Glomerular endothelial cell (primary cell): ENCODE results near the gene VEGFC. TPM values are rescaled to one million over a fixed set of nuclear protein-coding genes. Genes with fewer than 3 reads are reported as not detected.

Experiments used
- DNase-seq: peaks from one replicate; pipeline ENCODE4 v3.0.0-alpha.2; 2011; ENCODE audit warnings: low read depth, low spot score; ENCODE audit errors: extremely low read depth
- total RNA-seq: library from RNA; depleted of rRNA; stranded (reverse); fragments of >200 nt; gene quantifications from 2 replicates; pipeline ENCODE4 v1.2.3, GENCODE V29; 2015

The VEGFC gene
- total RNA-seq, 1 donor from 2014 or later = 35.1 TPM

GRCh38 chr4:176709417-176709816 lies 83.3 kb downstream of the VEGFC start:
- DNase-seq = no peak

- no peak for DNase-seq
Measured at GRCh38 chr4:176708771-176709311, 83.9 kb downstream of the VEGFC start.

GRCh38 chr4:176690716-176691115 lies 102.0 kb downstream of the VEGFC start:
- no peak for DNase-seq

GRCh38 chr4:176680668-176681180 lies 112.0 kb downstream of the VEGFC start:
- no peak for DNase-seq

GRCh38 chr4:176676901-176677300 lies 115.8 kb downstream of the VEGFC start:
- no peak for DNase-seq

- no peak for DNase-seq
Measured at GRCh38 chr4:176675810-176676209, 116.9 kb downstream of the VEGFC start.

- DNase-seq = no peak
Measured at GRCh38 chr4:176671532-176671931, 121.2 kb downstream of the VEGFC start.

GRCh38 chr4:176668324-176668723 lies 124.4 kb downstream of the VEGFC start:
- no peak for DNase-seq

- DNase-seq = no peak
Measured at GRCh38 chr4:176664964-176665363, 127.8 kb downstream of the VEGFC start.

GRCh38 chr4:176660561-176660960 lies 132.2 kb downstream of the VEGFC start:
- no peak for DNase-seq

GRCh38 chr4:176656108-176656507 lies 136.6 kb downstream of the VEGFC start:
- no peak for DNase-seq

- DNase-seq = no peak
Measured at GRCh38 chr4:176654565-176655216, 138.0 kb downstream of the VEGFC start.

- no peak for DNase-seq
Measured at GRCh38 chr4:176653401-176654220, 139.1 kb downstream of the VEGFC start.

GRCh38 chr4:176646311-176646710 lies 146.4 kb downstream of the VEGFC start:
- DNase-seq = no peak

- no peak for DNase-seq
Measured at GRCh38 chr4:176645246-176645960, 147.3 kb downstream of the VEGFC start.

GRCh38 chr4:176642472-176642871 lies 150.2 kb downstream of the VEGFC start:
- no peak for DNase-seq

- no peak for DNase-seq
Measured at GRCh38 chr4:176641237-176641636, 151.5 kb downstream of the VEGFC start.

- no peak for DNase-seq
Measured at GRCh38 chr4:176638992-176639391, 153.7 kb downstream of the VEGFC start.

GRCh38 chr4:176636292-176636691 lies 156.4 kb downstream of the VEGFC start:
- no peak for DNase-seq

- DNase-seq = peak; percentile 84
Measured at GRCh38 chr4:176635372-176636261, 157.1 kb downstream of the VEGFC start.
